ENCODE data around the gene TLCD3B. TPM values are rescaled to one million over a fixed set of nuclear protein-coding genes. Genes with fewer than 3 reads are reported as not detected.

The TLCD3B gene
- total and polyA plus RNA-seq, 2 experiments from 2014 or later = 0.36 TPM; not detected in 1

GRCh38 chr16:29989111-29989858 is 41.8 kb downstream of the TLCD3B start:
- Histone ChIP-seq H3K27ac (no peak overlapping the region), H3K9me3 (ENCODE audit: low read depth) (no peaks in the 10 kb centered on the region), H3K36me3 (peaks cover 46% of the 10 kb centered on the region), H3K4me1 (ENCODE audit: low read depth) (no peaks in the 10 kb centered on the region), H3K4me3 (no peak overlapping the region), H3K27me3 (no peaks in the 10 kb centered on the region)
- TF ChIP-seq CTCF (IDR thresholded peaks at IDR 0.05; ENCODE audit: low read depth, low read length) = no peak
- no peak for DNase-seq (ENCODE audit: low read depth in 1 of 2, low spot score in 1 of 2)

- DNase-seq (ENCODE audit: low read depth in 1 of 2, low spot score in 1 of 2) = no peak
- no peak overlapping the region for H3K4me3 ChIP-seq
- no peaks in the 10 kb centered on the region for H3K4me1 ChIP-seq (ENCODE audit: low read depth)
- no peak for TF ChIP-seq CTCF (IDR thresholded peaks at IDR 0.05; ENCODE audit: low read depth, low read length)
- no peaks in the 10 kb centered on the region for H3K9me3 ChIP-seq (ENCODE audit: low read depth)
- H3K27ac ChIP-seq = no peak overlapping the region
- H3K27me3 ChIP-seq = no peaks in the 10 kb centered on the region
- H3K36me3 ChIP-seq = peaks cover 52% of the 10 kb centered on the region
Measured at GRCh38 chr16:29988346-29989075, 42.6 kb downstream of the TLCD3B start.

GRCh38 chr16:29987371-29988085 is 43.5 kb downstream of the TLCD3B start:
- DNase-seq (ENCODE audit: low read depth in 1 of 2, low spot score in 1 of 2) = no peak
- Histone ChIP-seq H3K36me3 (peaks cover 59% of the 10 kb centered on the region), H3K27me3 (no peaks in the 10 kb centered on the region), H3K27ac (no peak overlapping the region), H3K9me3 (ENCODE audit: low read depth) (no peaks in the 10 kb centered on the region), H3K4me3 (no peak overlapping the region), H3K4me1 (ENCODE audit: low read depth) (no peaks in the 10 kb centered on the region)
- no peak for TF ChIP-seq CTCF (IDR thresholded peaks at IDR 0.05; ENCODE audit: low read depth, low read length)

- no peaks in the 10 kb centered on the region for H3K4me1 ChIP-seq (ENCODE audit: low read depth)
- no peak for DNase-seq (ENCODE audit: low read depth in 1 of 2, low spot score in 1 of 2)
- H3K27ac ChIP-seq = no peak overlapping the region
- no peak for TF ChIP-seq CTCF (IDR thresholded peaks at IDR 0.05; ENCODE audit: low read depth, low read length)
- H3K27me3 ChIP-seq = no peaks in the 10 kb centered on the region
- no peaks in the 10 kb centered on the region for H3K9me3 ChIP-seq (ENCODE audit: low read depth)
- H3K4me3 ChIP-seq = no peak overlapping the region
- peaks cover 63% of the 10 kb centered on the region for H3K36me3 ChIP-seq
Measured at GRCh38 chr16:29986931-29987330, 44.1 kb downstream of the TLCD3B start.

- H3K27ac ChIP-seq = no peak overlapping the region
- H3K36me3 ChIP-seq = peaks cover 70% of the 10 kb centered on the region
- no peak for TF ChIP-seq CTCF (IDR thresholded peaks at IDR 0.05; ENCODE audit: low read depth, low read length)
- H3K9me3 ChIP-seq (ENCODE audit: low read depth) = no peaks in the 10 kb centered on the region
- no peak overlapping the region for H3K4me3 ChIP-seq
- H3K4me1 ChIP-seq (ENCODE audit: low read depth) = no peaks in the 10 kb centered on the region
- no peaks in the 10 kb centered on the region for H3K27me3 ChIP-seq
- DNase-seq (ENCODE audit: low read depth in 1 of 2, low spot score in 1 of 2) = no peak
Measured at GRCh38 chr16:29986231-29986630, 44.8 kb downstream of the TLCD3B start.

All from cardiac muscle cell (in vitro differentiated cells and primary cell).